ENCODE results near the gene WDHD1.
"Not testable (repeated sequence)": the region's sequence is repeated elsewhere in the genome, so short reads cannot be mapped to it uniquely, and the experiment has no call there.

WDHD1 gene

GRCh38 chr14:55070981-55071411, 44.1 kb upstream of the WDHD1 start:
- DNase-seq (ENCODE audit: low read depth), result peak; percentile 38
- H3K4me3 ChIP-seq (ENCODE audit: low read depth, low read length), result no peak overlapping the region
- TF ChIP-seq, protein P1, sequence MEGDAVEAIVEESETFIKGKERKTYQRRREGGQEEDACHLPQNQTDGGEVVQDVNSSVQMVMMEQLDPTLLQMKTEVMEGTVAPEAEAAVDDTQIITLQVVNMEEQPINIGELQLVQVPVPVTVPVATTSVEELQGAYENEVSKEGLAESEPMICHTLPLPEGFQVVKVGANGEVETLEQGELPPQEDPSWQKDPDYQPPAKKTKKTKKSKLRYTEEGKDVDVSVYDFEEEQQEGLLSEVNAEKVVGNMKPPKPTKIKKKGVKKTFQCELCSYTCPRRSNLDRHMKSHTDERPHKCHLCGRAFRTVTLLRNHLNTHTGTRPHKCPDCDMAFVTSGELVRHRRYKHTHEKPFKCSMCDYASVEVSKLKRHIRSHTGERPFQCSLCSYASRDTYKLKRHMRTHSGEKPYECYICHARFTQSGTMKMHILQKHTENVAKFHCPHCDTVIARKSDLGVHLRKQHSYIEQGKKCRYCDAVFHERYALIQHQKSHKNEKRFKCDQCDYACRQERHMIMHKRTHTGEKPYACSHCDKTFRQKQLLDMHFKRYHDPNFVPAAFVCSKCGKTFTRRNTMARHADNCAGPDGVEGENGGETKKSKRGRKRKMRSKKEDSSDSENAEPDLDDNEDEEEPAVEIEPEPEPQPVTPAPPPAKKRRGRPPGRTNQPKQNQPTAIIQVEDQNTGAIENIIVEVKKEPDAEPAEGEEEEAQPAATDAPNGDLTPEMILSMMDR (conservative IDR thresholded peaks at IDR 0.05; ENCODE audit: low read depth, low read length), result no peak

- TF ChIP-seq, protein P1 (conservative IDR thresholded peaks at IDR 0.05; ENCODE audit: low read depth, low read length), result no peak
- no peak for DNase-seq (ENCODE audit: low read depth)
- H3K4me3 ChIP-seq (ENCODE audit: low read depth, low read length), result no peak overlapping the region
Measured at GRCh38 chr14:55066223-55066622, 39.3 kb upstream of the WDHD1 start.

- no peak overlapping the region for H3K4me3 ChIP-seq (ENCODE audit: low read depth, low read length)
- TF ChIP-seq, protein P1 (conservative IDR thresholded peaks at IDR 0.05; ENCODE audit: low read depth, low read length), result no peak
- no peak for DNase-seq (ENCODE audit: low read depth)
Measured at GRCh38 chr14:55065411-55065810, 38.5 kb upstream of the WDHD1 start.

- not testable (repeated sequence) for H3K4me3 ChIP-seq (ENCODE audit: low read depth, low read length); DNase-seq (ENCODE audit: low read depth)
Measured at GRCh38 chr14:55064896-55065295, 38.0 kb upstream of the WDHD1 start.

GRCh38 chr14:55062517-55063351, 35.8 kb upstream of the WDHD1 start:
- H3K4me3 ChIP-seq (ENCODE audit: low read depth, low read length), result no peak overlapping the region
- TF ChIP-seq, protein P1 (conservative IDR thresholded peaks at IDR 0.05; ENCODE audit: low read depth, low read length), result no peak
- no peak for DNase-seq (ENCODE audit: low read depth)

DNA sequence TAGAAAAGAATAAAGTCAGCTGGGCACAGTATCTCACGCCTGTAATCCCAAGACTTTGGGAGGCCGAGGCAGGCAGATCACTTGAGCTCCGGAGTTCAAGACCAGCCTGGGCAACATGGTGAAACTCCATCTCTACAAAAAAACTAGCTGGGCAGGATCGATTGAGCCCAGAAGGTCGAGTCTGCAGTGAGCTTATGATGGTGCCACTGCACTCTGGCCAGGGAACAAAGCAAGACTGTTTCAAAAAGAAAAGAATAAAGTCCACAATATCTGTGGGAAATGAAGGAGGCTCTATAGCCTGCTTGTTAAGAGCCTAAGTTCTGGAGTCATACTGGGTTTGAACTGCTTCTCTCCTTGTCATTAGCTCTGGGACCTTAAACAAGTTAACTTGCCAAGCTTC, 32.4 kb upstream of the WDHD1 start:
- no peak overlapping the region for H3K4me3 ChIP-seq (ENCODE audit: low read depth, low read length)
- no peak for DNase-seq (ENCODE audit: low read depth)
- TF ChIP-seq, protein P1 (conservative IDR thresholded peaks at IDR 0.05; ENCODE audit: low read depth, low read length), result no peak

GRCh38 chr14:55057919-55058318, 31.0 kb upstream of the WDHD1 start:
- no peak for DNase-seq (ENCODE audit: low read depth)
- TF ChIP-seq, protein P1 (conservative IDR thresholded peaks at IDR 0.05; ENCODE audit: low read depth, low read length), result no peak
- H3K4me3 ChIP-seq (ENCODE audit: low read depth, low read length), result no peak overlapping the region

Measured in choroid plexus epithelial cell (primary cell).